B cell (primary cell): ENCODE data around the gene RPTOR. TPM values are rescaled to one million over a fixed set of nuclear protein-coding genes. Genes with fewer than 3 reads are reported as not detected.

ENCODE experiments used
- ATAC-seq: fragments of 200-7000 bp; cut with Tn5 transposase; one replicate; pipeline ENCODE4 v1.10.0; 2021; ENCODE audit warnings: low read depth, mild to moderate bottlenecking, moderate number of reproducible peaks, moderate library complexity
- CTCF ChIA-PET: fragments of 350-600 bp; sonication (Branson Sonifier 250); formaldehyde crosslinking; loops from one replicate; lab custom pipeline; 2021; ENCODE audit warnings: antibody characterized with exemption, inconsistent platforms; lab: Charles Lee
- POLR2A ChIA-PET: fragments of 350-600 bp; sonication (Branson Sonifier 250); formaldehyde crosslinking; loops from one replicate; lab custom pipeline; 2021; ENCODE audit warnings: antibody characterized with exemption; lab: Charles Lee
- DNase-seq: peaks from one replicate; pipeline ENCODE4 v3.0.0; 2013
- H2AFZ ChIP-seq: 2 replicates; pipeline ENCODE4 v1.6.1; 2012; ENCODE audit warnings: mild to moderate bottlenecking, low read depth, low read length; ENCODE audit not compliant: insufficient read depth, poor library complexity, severe bottlenecking
- H3K27ac ChIP-seq, 2 donors: 1 replicate in 1 of 2; 2 replicates in 1 of 2; pipeline ENCODE4 v1.5.1; 2012 to 2013; ENCODE audit warnings: low read length in 2 of 2, mild to moderate bottlenecking in 2 of 2, moderate library complexity in 1 of 2
- H3K27me3 ChIP-seq, 4 experiments: fragments of 200-600 bp in 1 of 4; sonication (generic) in 1 of 4; replicated peaks in 1 of 4; 1 replicate in 2 of 4; 2 replicates in 2 of 4; pipeline versions ENCODE4 v1.6.1 to v1.7.0; 2013 to 2016; ENCODE audit warnings: low read length in 3 of 4, mild to moderate bottlenecking in 2 of 4, mixed read lengths in 1 of 4, moderate library complexity in 1 of 4; ENCODE audit not compliant: insufficient read depth in 4 of 4, control insufficient read depth in 3 of 4; ENCODE audit errors: control extremely low read depth in 1 of 4
- H3K36me3 ChIP-seq, 2 experiments: replicated peaks in 1 of 2; 1 replicate in 1 of 2; 2 replicates in 1 of 2; pipeline versions ENCODE4 v1.6.1 to v1.7.1; 2013; ENCODE audit warnings: low read length in 1 of 2; ENCODE audit not compliant: insufficient read depth in 2 of 2, control insufficient read depth in 1 of 2; ENCODE audit errors: control extremely low read depth in 1 of 2, extremely low read depth in 1 of 2
- H3K4me1 ChIP-seq, 2 donors: fragments of 200-600 bp in 1 of 2; sonication (generic) in 1 of 2; 1 replicate in 1 of 2; 2 replicates in 1 of 2; pipeline versions ENCODE4 v1.5.1 to v1.6.1; 2013 to 2017; ENCODE audit warnings: low read length in 2 of 2; ENCODE audit not compliant: control insufficient read depth in 2 of 2, insufficient read depth in 2 of 2
- H3K4me2 ChIP-seq: replicated peaks from 2 replicates; pipeline ENCODE3; 2012; ENCODE audit warnings: mild to moderate bottlenecking, low read depth, low read length; ENCODE audit not compliant: poor library complexity, severe bottlenecking
- H3K4me3 ChIP-seq, 5 experiments: fragments of 200-600 bp in 1 of 5; sonication (generic) in 1 of 5; 1 replicate in 3 of 5; 2 replicates in 2 of 5; pipeline versions ENCODE4 v1.5.1 to v1.7.0; 2011 to 2016; ENCODE audit warnings: low read length in 4 of 5, mild to moderate bottlenecking in 4 of 5, low read depth in 2 of 5, control low read depth in 1 of 5, moderate library complexity in 1 of 5; ENCODE audit not compliant: insufficient read depth in 1 of 5; ENCODE audit errors: control extremely low read depth in 1 of 5, extremely low read depth in 1 of 5
- H3K79me2 ChIP-seq: fragments of 200-600 bp; sonication (generic); one replicate; pipeline ENCODE4 v1.6.0; 2016; ENCODE audit warnings: low read length; ENCODE audit not compliant: control insufficient read depth, insufficient read depth
- H3K9ac ChIP-seq: fragments of 200-600 bp; sonication (generic); 2 replicates; pipeline ENCODE4 v1.6.1; 2017; ENCODE audit warnings: mild to moderate bottlenecking, low read length, moderate library complexity
- H3K9me3 ChIP-seq, 3 donors: one replicate each; pipeline versions ENCODE4 v1.6.1 to v1.7.1; 2013; ENCODE audit warnings: low read length in 2 of 3; ENCODE audit not compliant: control insufficient read depth in 2 of 3, insufficient read depth in 1 of 3; ENCODE audit errors: control extremely low read depth in 1 of 3
- H4K20me1 ChIP-seq: 2 replicates; pipeline ENCODE4 v1.6.0; 2012; ENCODE audit warnings: mild to moderate bottlenecking, low read length; ENCODE audit not compliant: insufficient read depth, control insufficient read depth, poor library complexity, severe bottlenecking
- H3K27ac Mint-ChIP-seq: one replicate; pipeline ENCODE4 v1.8.0; 2021; ENCODE audit warnings: mixed read lengths
- H3K27me3 Mint-ChIP-seq: one replicate; pipeline ENCODE4 v1.8.0; 2021; ENCODE audit warnings: mixed read lengths
- H3K4me1 Mint-ChIP-seq: one replicate; pipeline ENCODE4 v1.8.0; 2021; ENCODE audit warnings: mixed read lengths
- H3K4me3 Mint-ChIP-seq: one replicate; pipeline ENCODE4 v1.8.0; 2021; ENCODE audit warnings: mixed read lengths
- H3K9me3 Mint-ChIP-seq: one replicate; pipeline ENCODE4 v1.8.0; 2022; ENCODE audit warnings: mixed read lengths; ENCODE audit not compliant: insufficient read depth
- CTCF ChIP-seq: fragments of 200-600 bp; IDR thresholded peaks from one replicate; pipeline ENCODE4 v1.8.0; 2022; ENCODE audit warnings: antibody characterized with exemption, mild to moderate bottlenecking
- EZH2 ChIP-seq: IDR thresholded peaks from 2 replicates; pipeline ENCODE4 v1.6.1; 2012; ENCODE audit warnings: borderline replicate concordance, low read depth, mild to moderate bottlenecking, moderate library complexity, low read length; ENCODE audit not compliant: insufficient read depth, poor library complexity, severe bottlenecking
- WGBS: methylation state at CpG from one replicate; pipeline ENCODE4 v1.1.5; 2013; ENCODE audit warnings: missing lambda C conversion rate; ENCODE audit not compliant: insufficient coverage; 5-methylcytosine and 5-hydroxymethylcytosine counted together
- intact Hi-C: fragments of 100-400 bp; cut with micrococcal nuclease; formaldehyde crosslinking; loops from one replicate; pipeline ENCODE4 v1.10.0; 2022
- polyA plus RNA-seq: library from polyadenylated mRNA; depleted of rRNA; stranded (reverse); fragments of >200 nt; gene quantifications from 2 replicates; pipeline ENCODE4 v1.2.3, GENCODE V29; 2012
- total RNA-seq, 2 donors: library from RNA; stranded (reverse); fragments of 120-200 nt in 1 of 2; gene quantifications; 1 replicate in 1 of 2; 2 replicates in 1 of 2; pipeline versions ENCODE4 v1.2.3 to v1.2.4, GENCODE V29; 2013 to 2022

RPTOR gene
- total and polyA plus RNA-seq, 2 donors (not counting 1 experiment from before 2014, with no cell fraction given) = 13.4 to 58.8 TPM

GRCh38 chr17:80786470-80786869 lies 241.8 kb downstream of the RPTOR start:
- Mint-ChIP-seq H3K4me1 (peaks cover 31% of the 10 kb centered on the region), H3K27me3 (no peaks in the 10 kb centered on the region), H3K27ac (no peak overlapping the region), H3K4me3 (no peak overlapping the region), H3K9me3 (no peaks in the 10 kb centered on the region)
- CTCF ChIA-PET = no interaction called here
- Histone ChIP-seq H3K79me2 (peaks cover 21% of the 10 kb centered on the region), H3K4me2 (no peak overlapping the region), H2AFZ (no peak overlapping the region), H3K9me3 (no peaks in the 10 kb centered on the region), H3K36me3 (no peaks in the 10 kb centered on the region), H3K27me3 (no peaks in the 10 kb centered on the region), H3K9ac (no peak overlapping the region), H3K4me3 (no peak overlapping the region), H4K20me1 (no peaks in the 10 kb centered on the region), H3K27ac (no peak overlapping the region), H3K4me1 (peaks cover 25 to 33% of the 10 kb centered on the region in 2 donors)
- POLR2A ChIA-PET = no interaction called here
- TF ChIP-seq EZH2 (no peak), CTCF (no peak)
- ATAC-seq (no peak), DNase-seq (no peak)
- intact Hi-C loops = no loop called here
- WGBS = 100% methylated on average over 8 of the region's 9 CpGs

- peaks cover 25 to 29% of the 10 kb centered on the region in 2 donors for H3K4me1 ChIP-seq
- WGBS = no CpG with 5 or more reads among the region's 8 CpGs
- no peaks in the 10 kb centered on the region for H3K9me3 ChIP-seq
- no peaks in the 10 kb centered on the region for H4K20me1 ChIP-seq
- DNase-seq (no peak), ATAC-seq (no peak)
- no peaks in the 10 kb centered on the region for H3K9me3 Mint-ChIP-seq
- H3K27me3 Mint-ChIP-seq = no peaks in the 10 kb centered on the region
- no peak overlapping the region for H3K4me3 Mint-ChIP-seq
- POLR2A ChIA-PET = no interaction called here
- CTCF ChIA-PET = no interaction called here
- peaks cover 31% of the 10 kb centered on the region for H3K4me1 Mint-ChIP-seq
- H3K27me3 ChIP-seq = no peaks in the 10 kb centered on the region
- no peak overlapping the region for H2AFZ ChIP-seq
- H3K9ac ChIP-seq = no peak overlapping the region
- H3K79me2 ChIP-seq = peaks cover 21% of the 10 kb centered on the region
- no peak overlapping the region for H3K4me2 ChIP-seq
- intact Hi-C loops = no loop called here
- no peak for TF ChIP-seq CTCF
- TF ChIP-seq EZH2 = no peak
- no peak overlapping the region for H3K27ac ChIP-seq
- no peak overlapping the region for H3K27ac Mint-ChIP-seq
- H3K4me3 ChIP-seq = no peak overlapping the region
- H3K36me3 ChIP-seq = peaks cover 0 to 2% of the 10 kb centered on the region in 2 experiments
Observed at GRCh38 chr17:80786887-80787286, 242.2 kb downstream of the RPTOR start.
